IPS DF 19.7 (cell line): Measurements from ENCODE around the gene CPT1A.

ENCODE experiments used
- DNase-seq: peaks from one replicate; pipeline ENCODE4 v3.0.0-alpha.2; 2013; ENCODE audit warnings: low read depth, low spot score

Gene CPT1A

DNA sequence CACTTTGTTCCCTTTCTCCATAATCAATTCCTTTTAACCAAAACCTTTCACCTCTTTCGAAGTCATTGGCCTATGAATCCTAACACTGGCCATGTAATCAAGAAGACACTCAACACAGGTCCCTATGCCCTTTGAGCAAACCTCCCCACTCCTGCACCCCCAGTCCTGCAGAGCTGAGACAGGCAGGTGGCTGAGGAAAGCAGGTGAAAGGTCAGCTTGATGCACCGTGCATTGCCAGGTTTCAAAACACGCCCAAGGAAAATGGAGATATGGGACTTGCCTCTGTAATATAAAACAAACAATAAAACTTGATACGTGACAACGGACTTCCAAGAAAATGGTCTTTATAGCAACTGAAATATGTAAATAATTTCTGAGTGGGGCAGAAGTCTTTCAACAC, 10.6 kb downstream of the CPT1A start:
- DNase-seq, result no peak

DNA sequence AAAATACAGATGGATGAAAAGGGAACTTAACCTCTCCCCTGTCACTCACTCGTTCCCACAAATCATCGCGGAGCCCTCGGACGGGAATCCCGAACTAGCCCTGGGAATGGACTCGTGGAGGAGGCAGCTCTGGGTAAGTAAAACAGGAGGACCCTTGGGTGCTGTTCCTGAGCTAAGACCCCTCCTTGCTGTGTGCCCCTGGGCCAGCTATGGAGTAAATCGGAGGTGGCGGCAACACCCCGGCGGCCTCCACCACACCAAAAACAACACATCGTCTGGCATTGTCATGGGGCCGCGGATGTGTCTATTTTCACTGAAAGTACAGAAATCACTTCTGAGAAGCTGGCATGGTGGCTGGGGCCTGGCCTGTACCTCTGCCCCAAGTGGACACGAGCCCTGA, 12.1 kb downstream of the CPT1A start:
- DNase-seq, result no peak

DNA sequence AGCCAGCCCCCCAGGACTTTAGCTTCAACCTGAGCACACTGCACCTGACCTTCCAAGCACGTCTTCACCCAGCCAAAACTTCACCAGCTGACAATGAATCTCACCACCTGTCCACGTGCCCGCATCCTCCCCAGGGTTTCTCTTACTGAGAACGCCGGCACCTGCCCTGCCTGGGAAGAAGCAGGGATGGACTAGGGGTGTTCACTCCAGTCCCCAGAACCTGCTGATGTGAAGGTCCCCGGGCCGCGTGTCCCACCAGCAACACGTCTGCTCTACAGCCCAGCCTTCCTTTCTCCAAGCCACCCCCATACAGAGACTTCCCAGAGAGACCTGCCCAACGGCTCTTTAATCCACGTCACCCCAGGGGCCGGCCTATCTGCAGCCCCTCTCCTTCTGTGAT, 12.8 kb downstream of the CPT1A start:
- DNase-seq, result no peak

DNA sequence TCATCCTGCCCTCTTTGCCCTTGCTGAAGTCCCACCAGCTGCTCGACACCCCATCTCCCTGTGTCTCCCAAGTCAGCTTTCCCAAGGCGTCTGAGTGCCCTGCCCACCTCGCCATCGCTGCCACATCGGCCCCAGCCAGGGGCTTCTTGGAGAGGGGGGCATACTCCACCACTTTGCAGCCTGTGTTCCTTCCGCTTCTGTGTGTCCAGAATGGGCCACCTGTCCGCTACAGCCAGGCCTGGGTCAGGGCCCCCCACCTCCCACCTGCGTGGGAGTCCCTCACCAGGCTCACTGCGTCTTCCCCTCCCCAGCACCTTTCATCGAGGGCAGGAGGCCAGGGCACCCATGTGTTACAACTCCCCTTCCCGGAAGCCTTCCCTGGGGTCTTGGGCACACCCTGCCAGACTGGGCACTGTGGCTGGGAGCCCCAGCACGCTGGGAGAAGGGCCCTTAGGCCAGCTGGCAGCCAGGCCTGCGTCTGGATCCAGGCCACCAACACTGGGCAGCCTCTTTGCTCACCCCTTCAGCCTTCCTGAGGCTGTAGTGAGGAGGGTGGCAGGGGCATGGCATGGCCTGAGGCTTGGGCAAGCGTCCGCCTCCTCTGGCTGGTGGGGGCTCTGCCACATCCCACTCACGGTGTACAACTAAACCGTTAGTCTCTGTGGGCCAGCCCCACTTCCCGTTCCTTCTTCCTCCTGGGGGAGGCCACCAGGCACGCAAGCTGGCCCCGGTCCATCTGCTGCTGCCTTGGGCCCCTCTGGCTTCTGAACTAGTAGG, 13.4 kb downstream of the CPT1A start:
- DNase-seq, result no peak

DNA sequence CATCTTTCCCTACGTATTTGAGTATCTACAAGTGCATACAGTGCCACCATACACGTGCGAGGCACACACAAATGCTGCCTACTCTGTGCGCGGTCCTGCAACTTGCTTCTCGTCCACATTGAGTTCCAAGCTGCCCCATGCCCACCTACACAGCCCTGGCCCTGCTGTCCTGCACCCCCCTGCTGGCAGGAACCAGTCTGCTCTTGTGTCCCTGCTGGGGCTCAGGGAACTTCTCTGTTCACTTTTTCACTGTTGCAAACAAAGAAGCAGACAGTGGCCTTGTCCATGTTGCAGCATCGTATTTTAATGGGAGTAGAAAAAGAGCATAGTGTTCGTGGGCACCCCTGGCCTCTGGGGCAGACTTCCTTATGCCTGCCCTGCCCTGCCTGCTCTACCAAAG, 14.0 kb downstream of the CPT1A start:
- no peak for DNase-seq

DNA sequence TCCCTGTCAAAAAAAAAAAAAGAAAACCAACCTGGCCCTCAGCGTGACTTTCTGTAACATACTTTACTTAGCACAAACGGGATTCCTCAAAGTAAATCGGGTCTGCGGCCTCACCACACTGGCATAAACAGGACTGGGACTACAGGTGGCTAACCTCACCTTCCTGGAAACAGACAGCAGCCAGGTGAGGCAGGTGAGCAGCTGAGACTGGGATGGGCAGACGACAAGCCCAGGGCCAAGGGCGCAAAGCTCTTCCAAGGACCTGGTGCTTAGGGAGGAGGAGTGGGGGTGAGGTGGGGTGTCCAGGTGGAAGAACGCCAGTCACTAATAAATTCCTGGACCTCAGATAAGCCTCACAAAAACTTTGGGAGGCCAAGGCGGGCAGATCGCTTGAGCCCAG, 15.0 kb downstream of the CPT1A start:
- DNase-seq, result no peak

DNA sequence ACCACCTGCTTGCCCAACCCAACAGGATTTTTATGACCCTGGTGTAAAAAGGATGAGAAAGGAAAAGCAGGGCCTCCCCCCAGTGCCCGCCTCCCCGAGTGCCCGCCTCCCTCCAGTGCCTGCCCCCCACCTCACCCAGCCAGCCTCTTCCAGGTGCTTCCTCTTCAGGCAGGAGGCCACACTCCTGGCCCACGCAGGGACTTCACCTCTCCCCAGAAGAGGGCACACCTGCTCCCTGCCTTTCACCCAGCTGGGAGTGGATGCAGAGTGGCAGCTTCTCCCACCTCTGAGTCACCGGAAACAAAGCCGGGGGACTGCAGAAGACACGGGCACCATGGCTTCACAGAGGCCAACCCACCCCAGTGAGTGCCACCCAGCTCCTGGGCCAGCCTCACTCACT, 16.1 kb downstream of the CPT1A start:
- no peak for DNase-seq

DNA sequence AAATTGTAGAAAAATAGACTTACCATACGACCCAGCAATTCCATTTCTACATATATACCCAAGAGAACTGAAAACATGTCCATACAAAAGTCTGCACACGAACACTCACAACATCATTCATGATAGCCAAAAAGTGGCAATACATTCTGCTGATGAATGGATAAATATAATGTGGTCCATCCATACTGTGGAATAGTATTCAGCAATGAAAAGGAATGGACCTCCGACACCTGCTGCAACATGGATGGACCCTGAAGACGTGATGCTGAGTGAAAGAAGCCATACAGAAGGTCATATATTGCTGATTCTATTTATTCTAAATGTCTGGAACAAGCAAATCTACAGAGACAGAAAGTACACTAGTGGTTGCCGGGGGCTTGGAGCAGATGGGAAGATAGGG, 19.2 kb downstream of the CPT1A start:
- DNase-seq, result no peak

DNA sequence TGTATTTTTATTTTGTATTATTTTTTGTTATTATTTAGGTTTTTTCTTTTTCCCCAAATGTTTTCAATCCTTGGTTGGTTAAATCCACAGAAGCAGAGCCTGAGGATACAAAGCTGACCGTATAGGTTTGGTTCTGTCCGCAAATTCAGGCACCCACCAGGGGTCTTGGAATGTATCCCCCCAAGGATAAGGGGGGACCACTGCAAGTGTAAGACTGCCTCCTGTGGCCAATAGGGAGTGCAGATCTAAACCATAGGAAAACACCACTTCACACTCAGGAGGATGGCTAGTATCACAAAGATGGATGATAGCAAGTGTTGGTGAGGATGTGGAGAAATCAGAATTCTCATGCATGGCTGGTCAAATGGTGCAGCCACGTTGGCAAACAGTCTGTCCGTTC, 20.0 kb downstream of the CPT1A start:
- no peak for DNase-seq

DNA sequence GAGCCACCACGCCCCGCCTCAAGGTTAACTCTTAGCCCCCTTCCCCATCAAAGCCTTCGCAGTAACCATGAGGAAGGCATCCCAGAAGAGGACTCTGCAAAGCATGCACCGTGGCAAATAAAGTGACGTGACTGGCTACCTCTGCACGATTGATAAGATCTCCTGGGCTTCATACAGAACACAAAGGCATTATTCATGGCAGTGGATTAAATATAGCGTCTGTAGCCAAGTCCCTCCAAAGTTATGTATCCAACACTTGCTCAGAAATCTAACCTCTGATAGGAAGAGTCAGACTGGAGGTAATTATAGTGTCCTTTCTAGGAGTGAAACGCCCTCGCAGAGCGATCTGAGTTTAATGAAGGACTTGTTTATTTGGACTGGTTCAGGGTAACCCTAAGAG, 22.4 kb downstream of the CPT1A start:
- no peak for DNase-seq

DNA sequence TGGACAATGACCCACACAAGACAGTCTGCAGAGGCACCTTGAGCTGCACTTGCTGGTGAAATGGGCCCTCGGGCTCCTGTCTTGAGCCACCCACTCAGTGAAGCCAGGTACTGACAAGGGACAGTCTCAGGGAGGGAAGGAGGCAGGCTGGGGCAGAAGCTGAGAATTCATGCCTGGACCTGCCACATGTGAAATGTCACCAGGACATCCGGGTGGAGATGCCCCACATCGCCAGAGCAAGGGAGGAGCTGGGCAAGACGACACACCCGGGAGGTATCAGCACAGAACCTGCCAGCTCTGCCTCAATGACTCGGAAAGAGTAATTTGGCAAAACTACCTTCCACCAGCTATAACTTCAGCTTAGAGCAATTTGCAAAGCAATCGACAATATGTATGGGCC, 23.5 kb downstream of the CPT1A start:
- DNase-seq, result no peak

DNA sequence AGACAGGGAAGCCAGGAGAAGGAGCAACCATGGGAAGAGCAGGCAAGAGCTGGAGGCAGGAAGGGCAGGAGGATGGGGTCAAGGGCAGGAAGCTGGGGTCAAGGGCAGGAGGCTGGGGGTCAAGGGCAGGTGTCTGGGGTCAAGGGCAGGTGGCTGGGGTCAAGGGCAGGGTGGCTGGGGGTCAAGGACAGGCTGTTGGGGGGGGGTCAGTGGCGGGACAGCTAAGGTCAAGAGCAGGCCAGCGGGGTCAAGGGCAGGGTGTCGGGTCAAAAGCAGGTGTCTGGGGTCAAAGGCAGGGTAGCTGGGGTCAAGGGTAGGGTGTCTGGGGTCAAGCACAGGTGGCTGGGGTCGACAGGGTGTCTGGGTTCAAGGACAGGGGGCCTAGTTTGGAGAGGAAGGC, 24.2 kb downstream of the CPT1A start:
- DNase-seq, result no peak

DNA sequence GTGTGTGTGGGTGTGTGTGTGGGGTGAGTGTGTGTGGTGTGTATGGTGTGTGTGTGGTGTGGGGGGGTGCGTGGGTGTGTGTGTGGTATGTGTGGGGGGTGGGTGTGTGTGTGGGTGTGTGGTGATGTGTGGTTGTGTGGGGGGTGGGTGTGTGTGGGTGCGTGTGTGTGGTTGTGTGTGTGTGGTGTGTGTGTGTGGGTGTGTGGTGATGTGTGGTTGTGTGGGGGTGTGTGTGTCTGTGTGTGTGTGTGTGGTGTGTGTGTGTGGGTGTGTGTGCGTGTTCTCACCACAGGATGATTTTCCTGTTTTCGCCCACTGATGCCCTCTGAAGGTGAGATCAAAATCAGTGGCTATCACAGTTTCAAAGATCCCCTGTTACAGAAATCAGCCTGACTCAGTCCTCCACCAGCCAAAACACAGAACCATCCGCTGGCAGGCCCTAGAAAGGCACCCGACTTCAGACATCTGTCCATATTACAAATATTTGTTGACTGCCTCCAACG, 24.7 kb downstream of the CPT1A start:
- no peak for DNase-seq

DNA sequence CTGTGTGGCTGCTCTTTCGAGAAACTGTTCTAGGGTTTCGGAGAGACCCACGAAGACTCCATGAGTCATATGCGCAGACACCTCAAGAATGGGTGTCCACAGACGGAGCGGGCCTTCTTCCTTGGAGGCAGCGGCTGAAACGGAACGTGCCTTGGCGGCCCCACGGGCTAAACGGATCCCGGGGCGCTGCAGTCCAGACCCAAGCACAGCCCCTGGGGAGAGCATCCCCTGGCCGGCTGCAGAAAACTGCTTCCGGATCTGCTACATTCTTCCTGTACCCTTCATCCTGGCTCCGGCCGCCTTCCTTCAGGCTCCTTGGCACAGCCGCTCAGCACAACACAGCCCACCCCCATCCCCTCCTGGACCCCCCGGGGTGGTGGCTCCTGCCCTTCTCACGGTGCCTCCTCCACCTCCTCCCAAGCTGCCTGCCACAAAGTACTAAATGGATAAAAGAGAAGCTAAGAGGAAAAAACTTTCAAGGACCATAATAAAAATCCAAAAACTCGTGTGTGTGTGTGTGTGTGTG, 25.4 kb downstream of the CPT1A start:
- no peak for DNase-seq

DNA sequence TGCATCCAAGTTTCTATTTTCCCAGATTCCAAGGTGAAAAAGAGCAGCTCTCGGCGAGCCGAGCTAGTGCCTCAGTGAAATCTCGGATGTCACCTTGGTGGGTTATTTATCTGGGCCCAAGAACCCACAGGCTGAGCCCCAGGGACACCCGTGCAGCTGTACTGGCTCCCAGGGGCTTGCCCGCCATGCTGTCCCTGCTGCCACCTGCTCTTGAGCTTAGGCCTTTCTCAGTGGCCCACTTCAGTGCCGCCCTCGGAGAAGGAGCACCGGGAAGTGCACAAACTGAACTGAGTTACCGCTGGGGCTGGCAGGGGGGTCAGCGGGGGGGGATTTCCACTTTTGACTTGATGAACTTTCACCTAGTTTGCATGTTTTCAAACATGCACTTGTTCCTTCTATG, 27.9 kb downstream of the CPT1A start:
- DNase-seq, result no peak

DNA sequence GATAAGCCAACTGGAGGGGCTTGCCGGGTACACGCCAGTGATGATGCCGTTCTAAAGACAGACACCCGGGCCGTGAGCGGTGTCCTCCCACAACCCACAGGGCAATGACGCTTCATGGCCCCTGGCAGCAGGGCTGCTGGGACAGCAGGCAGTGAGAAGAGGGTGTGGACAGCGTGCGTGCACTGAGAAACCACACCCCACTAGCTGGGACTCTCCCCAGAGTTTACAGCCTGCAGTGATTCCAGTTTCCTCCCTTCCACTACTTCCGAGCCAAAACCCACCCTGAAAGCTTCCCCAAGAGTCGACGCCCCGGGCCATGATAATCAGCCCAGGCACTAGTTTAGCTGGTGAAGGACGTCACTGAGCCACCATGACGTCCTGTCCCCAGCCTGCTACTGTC, 29.2 kb downstream of the CPT1A start:
- no peak for DNase-seq

DNA sequence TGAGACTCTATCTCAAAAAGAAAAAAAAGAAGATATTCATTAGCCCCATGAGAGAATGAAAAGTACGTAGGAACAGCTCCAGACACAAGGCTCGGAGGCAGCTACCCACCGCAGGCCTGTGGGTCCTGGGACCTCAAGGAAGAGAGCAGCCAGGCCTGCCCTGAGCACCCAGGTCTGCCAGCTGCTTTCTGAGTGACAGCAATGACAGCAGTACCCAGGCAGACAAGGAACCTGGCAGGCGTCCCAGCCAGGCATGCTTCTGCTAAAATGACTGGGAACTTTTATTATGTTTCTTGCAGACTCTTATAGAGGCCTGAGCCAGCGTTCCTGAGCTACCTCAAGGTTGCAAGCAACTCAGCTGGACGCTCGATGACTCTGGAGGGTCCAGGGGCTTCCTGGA, 31.6 kb downstream of the CPT1A start:
- DNase-seq, result no peak

DNA sequence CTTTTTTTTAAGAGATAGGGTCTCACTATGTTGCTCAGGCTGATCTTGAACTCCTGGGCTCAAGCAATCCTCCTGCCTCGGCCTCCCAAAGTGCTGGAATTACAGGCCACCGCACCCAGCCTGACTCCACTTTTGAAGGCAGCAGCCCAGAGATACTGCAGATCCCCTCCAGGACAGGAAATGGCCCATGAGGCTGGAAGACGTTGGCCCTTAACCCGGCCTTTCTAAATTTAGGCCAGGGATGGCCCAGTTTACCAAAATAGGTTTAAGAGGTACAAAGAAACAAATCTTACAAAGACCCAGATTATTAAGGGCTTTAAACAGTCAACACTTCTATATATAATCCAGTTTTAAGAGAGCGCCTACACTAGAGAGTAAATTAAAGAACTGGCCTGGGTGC, 32.2 kb downstream of the CPT1A start:
- no peak for DNase-seq

DNA sequence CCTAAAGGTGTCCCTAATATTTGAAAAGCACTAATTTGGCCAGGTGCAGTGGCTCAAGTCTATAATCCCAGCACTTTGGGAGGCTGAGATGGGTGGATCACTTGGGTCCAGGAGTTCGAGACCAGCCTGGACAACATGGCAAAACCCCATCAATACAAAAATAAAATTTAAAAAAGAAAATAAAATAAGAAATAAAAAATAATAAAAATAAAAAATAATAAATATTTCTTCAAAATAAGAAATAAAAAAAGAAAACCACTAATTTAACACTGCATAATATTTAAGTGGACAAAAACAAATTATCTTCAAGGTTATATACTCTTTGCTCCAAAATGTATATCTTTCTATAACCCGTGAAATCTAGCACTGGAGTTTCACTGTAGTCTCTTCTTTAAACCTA, 32.9 kb downstream of the CPT1A start:
- no peak for DNase-seq

DNA sequence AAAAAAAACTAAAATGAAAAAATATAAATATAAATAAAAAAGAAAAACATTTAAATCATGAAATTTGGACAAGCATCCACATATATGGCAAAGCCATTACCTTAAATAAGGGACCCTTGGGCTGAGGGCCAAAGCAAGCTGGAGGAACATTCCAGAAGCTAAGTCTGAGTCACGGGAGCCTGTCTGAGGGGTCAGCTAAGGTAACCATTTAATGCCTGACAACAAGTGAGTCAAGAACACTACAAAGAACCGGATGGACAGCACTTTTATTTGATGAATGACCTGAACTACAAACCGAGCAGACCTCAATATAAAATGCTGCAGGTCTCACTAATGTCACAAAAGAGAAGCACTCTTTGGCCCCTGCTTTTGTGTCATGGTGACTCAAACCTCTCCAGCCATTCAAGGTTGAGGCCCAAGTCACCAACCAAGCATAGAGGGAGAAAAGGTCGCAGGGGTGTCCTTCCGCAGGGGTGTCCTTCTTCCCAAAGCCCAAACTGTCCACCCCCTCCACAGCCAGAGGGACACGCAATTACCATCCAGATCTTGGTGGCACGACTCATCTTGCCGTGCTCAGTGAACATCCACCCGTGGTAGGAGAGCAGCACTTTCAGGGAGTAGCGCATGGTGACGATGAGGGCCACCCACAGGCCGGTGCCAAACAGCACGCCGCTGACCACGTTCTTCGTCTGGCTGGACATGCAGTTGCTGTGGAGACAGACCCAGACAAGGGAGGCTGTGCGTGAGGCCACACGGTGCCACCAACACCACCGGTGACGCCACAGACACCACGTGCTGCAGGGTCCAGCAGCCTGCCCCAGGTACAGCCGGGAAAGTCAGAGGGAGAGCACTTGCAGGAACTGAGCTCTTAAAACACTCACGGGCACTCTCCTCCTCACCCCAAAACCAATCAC, 34.5 kb downstream of the CPT1A start:
- DNase-seq, result no peak

DNA sequence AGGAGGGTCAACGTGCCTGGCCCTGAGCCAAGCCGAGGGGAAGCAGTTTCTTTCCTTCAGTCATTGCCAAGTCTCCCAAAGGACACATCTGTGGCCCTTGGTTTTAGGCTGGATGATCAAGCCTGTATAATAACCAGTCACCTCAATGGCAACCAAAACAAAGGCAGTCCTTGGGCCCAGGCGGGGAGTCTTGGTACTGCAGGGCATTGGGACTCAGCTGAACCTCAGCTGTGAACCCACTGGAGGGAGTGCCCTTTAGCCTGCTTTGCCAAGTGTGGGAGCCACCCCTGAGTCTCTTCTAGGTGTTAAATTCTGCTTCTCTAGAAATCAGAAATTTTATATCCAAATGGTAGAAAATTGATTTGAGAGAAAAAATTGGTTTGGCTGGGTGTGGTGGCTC, 36.9 kb downstream of the CPT1A start:
- no peak for DNase-seq

DNA sequence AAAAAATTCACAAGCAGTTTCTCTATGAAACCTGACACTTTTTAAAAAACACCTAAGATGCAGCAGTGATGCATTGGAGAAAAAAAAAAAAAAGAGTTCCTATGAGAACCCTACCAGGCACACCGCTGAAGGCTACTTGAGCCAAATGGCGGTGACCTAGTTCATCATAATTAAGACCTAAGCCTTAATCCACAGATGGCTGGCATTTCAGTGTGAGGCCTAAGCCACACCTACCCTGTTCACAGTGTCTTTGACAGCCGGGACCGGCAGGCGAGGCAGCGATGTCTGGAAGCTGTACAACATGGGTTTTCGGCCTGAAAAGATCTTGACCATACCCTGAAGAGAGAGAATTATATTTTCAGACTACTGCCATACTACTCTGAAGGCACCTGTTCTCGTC, 38.0 kb downstream of the CPT1A start:
- DNase-seq, result no peak
